Stimulated activated CD4-positive, alpha-beta T cell treated with anti-CD3 and anti-CD28 coated beads, Interleukin-12 subunit alpha, Interleukin-12 subunit beta, amount 100 ng/mL, for 48 hours (primary cell): Measurements from ENCODE around the gene CKS2.
"Not testable (repeated sequence)": the region's sequence is repeated elsewhere in the genome, so short reads cannot be mapped to it uniquely, and the experiment has no call there.

Experiments used
- DNase-seq, 3 donors: peaks; one replicate each; pipeline ENCODE4 v3.0.0-alpha.2; 2020; ENCODE audit warnings: low read depth in 2 of 3, low spot score in 1 of 3

The CKS2 gene

DNA sequence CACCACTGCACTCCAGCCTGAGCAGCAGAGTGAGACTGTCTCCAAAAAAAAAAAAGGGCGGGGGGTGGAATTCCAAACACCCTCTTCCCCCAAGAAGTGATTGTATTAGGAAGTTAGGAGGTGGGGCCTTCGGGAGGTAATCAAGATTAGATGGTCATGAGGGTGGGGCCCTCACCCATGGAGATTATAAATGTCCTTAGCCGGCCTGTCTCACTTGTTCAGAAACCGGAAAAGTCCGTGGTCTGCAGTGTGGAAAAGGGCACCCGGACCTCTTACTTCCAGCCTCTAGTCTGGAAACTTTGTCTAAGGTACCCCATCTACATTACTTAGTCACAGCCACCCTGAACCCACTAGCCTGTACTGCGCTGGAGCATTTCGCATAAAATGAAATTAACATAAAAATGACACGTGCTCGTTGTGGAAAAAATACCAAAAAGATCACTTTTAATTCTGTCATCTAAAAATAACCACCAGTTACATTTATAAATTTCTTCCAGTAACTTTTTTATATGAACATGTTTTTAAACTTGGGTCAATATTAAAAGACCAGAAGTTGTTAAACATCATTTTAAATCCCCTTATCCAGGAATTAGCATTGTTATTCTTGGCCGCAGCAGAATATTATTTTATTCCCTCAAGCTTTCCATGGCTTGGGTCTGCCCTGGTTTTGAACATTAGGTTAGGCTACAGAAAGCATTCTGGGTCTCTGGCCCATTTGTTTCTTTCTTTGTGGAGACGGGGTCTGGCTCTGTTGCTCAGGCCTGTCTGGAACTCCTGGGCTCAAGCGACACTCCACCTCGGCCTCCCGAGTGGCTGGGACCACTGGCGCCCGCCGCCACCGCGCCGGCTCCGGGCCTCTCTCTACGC lies 1.2 kb upstream of the CKS2 start:
- DNase-seq: no peak

- DNase-seq: no peak
Observed at GRCh38 chr9:89311346-89312221, 589 bp downstream of the CKS2 start.

DNA sequence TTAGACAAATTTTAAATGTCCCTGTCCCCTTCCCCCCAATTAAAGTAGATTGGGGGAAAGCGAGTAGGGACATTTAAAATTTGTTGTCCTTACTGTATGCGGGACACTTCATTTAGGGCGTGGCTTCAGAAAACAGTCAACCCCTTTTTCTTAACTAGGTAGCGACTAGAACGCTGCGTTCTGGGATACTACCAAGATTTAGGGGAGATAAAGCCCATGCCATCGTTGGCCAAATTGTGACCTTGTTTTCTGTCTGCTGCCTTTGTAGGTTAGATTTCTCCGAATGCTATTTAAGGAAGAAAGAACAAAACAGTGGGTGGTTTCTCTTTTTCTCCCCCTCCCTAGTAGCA lies 1.2 kb downstream of the CKS2 start:
- DNase-seq: no peak

GRCh38 chr9:89313842-89314241 lies 2.8 kb downstream of the CKS2 start:
- DNase-seq: no peak

GRCh38 chr9:89314955-89315354 lies 4.0 kb downstream of the CKS2 start:
- DNase-seq: no peak

- DNase-seq: no peak
Observed at GRCh38 chr9:89315482-89315881, 4.5 kb downstream of the CKS2 start.

DNA sequence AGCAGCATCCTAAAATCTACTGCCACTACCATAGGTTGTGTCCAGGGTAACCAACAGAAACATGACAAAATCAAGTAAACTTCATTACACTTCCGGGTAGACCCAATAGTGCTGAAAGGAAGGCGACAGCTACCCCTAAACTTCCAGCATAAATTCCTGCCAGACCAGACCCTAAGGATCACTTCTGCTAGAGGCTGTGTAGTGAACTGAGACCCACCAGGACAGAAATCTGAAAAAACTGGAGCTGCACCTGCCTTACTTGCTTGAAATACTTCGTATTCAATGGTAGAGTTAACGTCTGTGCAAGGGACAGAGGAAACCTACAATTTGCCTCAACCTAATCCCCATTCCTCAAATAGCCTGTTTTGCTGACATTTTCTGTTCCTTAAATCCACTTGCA lies 6.3 kb downstream of the CKS2 start:
- no peak for DNase-seq

- DNase-seq: peak; percentile 91 to 92 (median 92)
Observed at GRCh38 chr9:89318123-89319014, 7.4 kb downstream of the CKS2 start, which contains the start of gene SECISBP2. Gene SECISBP2, plus strand, starts transcription at chr9:89318500. Its CDS starts 77 bp downstream, at chr9:89318577.

DNA sequence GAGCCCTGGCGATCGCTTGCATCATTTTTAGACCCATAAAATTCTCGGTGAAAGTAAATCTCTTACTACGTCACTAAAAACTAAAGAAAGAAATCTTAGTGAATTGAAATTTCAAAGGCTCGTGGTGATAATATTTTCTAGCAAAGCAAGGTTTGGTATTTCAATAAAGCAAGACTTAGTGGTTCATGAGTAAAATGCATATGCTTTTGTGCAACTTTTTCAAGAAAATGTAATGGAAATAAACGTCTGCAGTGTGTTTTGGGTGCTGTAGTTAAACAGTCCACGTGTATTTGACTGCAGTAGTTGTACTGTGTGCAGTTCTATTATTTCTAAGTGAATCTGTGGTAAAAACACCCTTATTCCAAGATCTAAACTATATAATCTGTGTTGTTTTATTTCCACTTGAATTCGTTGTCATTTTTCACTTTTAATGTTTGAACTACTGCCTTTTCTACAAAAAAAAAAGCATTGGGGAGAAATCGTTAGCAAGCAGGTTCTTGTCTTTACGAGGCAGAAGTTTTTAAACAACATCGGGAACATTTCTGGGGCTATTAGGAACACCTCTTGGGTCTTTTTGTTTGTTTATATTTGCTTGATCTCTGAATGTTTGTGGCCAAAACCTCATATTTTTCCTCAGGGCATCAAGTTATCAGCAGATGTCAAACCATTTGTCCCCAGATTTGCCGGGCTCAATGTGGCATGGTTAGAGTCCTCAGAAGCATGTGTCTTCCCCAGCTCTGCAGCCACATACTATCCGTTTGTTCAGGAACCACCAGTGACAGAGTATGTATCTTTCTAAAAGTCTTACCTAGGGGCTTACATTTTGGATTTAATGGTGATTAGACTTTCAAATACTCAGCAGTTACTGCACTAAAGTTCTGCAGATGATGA lies 8.3 kb downstream of the CKS2 start:
- DNase-seq: no peak

GRCh38 chr9:89323390-89323789 lies 12.4 kb downstream of the CKS2 start:
- DNase-seq: no peak

- no peak for DNase-seq
Observed at GRCh38 chr9:89325733-89326132, 14.7 kb downstream of the CKS2 start.

DNA sequence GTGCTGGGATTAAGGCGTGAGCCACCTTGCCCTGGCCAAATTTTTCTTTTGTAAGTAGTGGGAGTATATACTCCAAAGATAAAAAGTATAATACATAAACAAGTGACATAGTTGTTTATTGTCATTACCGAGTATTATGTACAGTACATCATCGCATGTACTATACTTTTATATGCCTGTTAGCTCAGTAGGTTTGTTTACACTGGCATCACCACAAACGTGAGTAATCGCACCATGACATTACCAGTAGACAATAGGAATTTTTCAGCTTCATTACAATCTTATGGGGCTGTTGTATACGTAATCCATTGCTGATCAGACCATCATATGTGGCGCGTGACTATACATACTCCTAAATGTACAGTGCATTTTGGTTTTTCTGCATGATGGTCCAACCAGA lies 17.1 kb downstream of the CKS2 start:
- DNase-seq: no peak

GRCh38 chr9:89329917-89330316 lies 18.9 kb downstream of the CKS2 start:
- no peak for DNase-seq

DNA sequence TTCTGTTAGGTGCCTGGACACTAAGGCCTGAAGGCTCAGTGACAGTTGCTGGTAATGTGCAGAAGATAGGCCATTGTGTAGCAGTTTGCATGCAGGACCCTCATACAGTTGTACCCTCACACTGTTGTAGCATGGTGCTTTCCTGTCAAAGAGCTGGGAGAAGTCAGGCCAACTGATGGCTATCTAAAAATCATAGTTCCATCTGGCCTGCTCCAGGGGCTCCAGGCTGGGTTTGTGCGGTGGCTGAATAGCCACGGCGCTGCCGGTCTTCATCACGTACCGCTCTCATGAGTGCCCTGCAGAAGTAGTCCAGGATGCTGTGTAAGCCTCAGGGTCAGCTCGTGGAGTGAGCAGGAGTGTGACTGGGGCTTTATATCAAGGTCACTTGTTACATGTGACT lies 19.5 kb downstream of the CKS2 start:
- no peak for DNase-seq

- DNase-seq: no peak
Observed at GRCh38 chr9:89339807-89340206, 28.8 kb downstream of the CKS2 start.

- DNase-seq: no peak
Observed at GRCh38 chr9:89340332-89340731, 29.3 kb downstream of the CKS2 start.

GRCh38 chr9:89342213-89342612 lies 31.2 kb downstream of the CKS2 start:
- no peak for DNase-seq

- no peak for DNase-seq
Observed at GRCh38 chr9:89342948-89343347, 32.0 kb downstream of the CKS2 start.

GRCh38 chr9:89343812-89344211 lies 32.8 kb downstream of the CKS2 start:
- DNase-seq: not testable (repeated sequence)

DNA sequence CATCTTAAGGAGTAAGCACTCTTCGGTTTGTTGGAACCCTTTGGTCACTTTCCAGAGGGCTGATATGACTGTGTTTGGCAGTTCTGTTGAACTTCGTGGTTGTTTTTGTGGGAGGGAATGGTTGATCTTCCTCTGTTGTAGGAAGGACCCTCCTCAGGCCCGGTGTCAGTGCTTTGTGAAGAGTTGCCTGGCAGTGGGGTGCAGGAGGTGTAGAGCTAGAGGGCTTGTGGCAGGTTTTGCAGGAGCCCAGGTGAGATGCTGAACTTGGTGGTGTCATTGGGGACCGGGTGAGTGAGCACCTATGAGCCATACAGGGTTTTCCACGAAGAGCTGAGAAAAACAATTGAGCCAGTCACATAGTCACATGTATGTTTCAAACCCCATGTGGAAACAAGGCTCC lies 34.5 kb downstream of the CKS2 start:
- DNase-seq: no peak
